Epithelial cell of prostate (primary cell): ENCODE data around the gene TRIM2.

Experiments
- DNase-seq: peaks from one replicate; pipeline ENCODE4 v3.0.0-alpha.2; 2011; ENCODE audit warnings: low read depth, low spot score
- H3K27ac ChIP-seq: fragments of 450-650 bp; 2 replicates; pipeline ENCODE4 v1.5.1; 2017; ENCODE audit warnings: mild to moderate bottlenecking

The TRIM2 gene

DNA sequence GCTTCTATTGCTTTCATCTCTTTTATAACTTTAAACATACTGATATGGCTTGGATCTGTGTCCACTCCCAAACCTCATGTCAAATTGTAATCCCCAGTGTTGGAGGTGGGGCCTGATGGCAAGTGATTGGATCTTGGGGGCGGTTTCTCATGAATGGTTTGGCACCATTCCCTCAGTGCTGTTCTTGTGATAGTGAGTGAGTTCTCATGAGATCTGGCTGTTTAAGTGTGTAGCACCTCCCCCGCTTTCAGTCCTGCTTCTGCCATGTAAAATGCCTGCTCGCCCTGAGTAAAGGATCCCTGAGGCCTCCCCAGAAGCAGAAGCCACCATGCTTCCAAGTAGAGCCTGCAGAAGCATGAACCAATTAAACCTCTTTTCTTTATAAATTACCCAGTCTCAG is 157.9 kb downstream of the TRIM2 start:
- no peak for DNase-seq
- H3K27ac ChIP-seq = no peak overlapping the region

DNA sequence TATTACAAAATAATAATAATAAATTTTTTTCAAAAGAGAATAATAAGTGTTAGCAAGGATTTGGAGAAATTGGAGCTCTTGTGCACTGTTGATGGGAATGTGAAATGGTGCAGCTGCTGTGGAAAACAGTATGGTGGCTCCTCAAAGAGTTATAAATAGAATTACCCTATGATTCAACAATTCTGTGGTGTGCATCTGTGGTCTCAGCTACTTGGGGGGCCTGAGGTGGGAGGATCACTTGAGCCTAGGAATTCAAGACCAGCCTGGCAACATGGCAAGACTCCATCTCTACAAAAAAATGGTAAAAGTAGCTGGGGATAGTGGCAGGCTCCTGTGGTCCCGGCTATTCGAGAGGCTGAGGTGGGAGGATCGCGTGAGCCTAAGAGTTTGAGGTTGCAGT is 159.8 kb downstream of the TRIM2 start:
- no peak overlapping the region for H3K27ac ChIP-seq

GRCh38 chr4:153365003-153365402 is 160.8 kb downstream of the TRIM2 start:
- no peak overlapping the region for H3K27ac ChIP-seq
- DNase-seq = no peak

More for the DNA sequence above, 159.8 kb downstream of the TRIM2 start:
- no peak for DNase-seq

DNA sequence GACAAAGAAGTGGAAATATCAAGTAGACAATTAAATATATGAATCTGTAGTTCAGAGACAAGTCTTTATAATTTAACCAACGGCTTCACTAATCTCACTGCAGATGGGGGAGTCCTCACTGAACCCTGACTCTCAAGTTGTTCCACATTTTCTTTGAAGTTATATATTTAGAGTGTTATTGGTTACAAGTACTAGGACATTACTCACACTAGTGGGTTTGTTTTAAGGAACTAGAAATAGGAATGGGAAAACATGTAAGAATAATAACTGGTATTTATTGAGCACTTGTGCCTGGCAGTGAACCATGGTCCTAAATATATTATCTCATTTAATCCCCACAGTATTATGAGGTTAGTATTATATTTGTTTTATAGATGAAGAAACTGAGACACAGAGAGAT is 162.2 kb downstream of the TRIM2 start:
- no peak overlapping the region for H3K27ac ChIP-seq
- DNase-seq = no peak

DNA sequence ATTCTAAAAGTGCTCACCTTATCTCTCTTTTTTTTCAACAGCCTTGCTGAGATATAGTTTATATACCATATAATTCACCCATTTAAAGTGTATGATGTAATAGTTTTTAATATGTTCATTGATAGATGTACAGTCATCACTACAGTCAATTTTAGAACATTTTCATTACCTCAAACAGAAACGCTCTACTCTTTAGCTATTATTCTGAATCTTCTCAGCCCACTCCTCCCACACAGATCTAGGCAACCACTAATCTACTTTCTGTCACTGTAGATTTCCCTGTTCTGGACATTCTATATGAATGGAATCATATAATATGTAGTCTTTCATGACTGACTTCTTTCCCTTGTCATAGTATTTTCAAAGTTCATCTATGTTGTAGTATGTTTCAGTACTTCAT is 162.8 kb downstream of the TRIM2 start:
- no peak for DNase-seq
- H3K27ac ChIP-seq = no peak overlapping the region

DNA sequence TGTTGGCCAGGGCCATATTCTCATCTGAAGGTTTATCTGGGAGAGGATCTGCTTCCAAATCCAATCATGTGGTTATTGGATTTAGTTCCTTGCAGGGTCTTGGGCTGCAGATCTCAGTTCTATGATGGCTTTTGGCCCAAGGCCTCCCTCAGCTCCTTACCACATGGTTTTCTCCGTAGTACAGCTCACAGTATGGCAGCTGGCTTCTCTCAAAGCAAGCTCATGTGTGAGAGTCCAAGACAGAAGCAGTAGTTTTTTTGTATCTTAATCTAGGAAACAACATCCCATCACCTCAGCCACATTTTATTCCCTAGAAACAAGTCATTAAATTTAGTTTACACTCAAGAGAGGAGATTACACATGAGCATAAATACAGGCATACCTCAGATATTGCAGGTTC is 164.8 kb downstream of the TRIM2 start:
- no peak for DNase-seq
- no peak overlapping the region for H3K27ac ChIP-seq

GRCh38 chr4:153371701-153372234 is 167.5 kb downstream of the TRIM2 start:
- no peak overlapping the region for H3K27ac ChIP-seq
- no peak for DNase-seq

DNA sequence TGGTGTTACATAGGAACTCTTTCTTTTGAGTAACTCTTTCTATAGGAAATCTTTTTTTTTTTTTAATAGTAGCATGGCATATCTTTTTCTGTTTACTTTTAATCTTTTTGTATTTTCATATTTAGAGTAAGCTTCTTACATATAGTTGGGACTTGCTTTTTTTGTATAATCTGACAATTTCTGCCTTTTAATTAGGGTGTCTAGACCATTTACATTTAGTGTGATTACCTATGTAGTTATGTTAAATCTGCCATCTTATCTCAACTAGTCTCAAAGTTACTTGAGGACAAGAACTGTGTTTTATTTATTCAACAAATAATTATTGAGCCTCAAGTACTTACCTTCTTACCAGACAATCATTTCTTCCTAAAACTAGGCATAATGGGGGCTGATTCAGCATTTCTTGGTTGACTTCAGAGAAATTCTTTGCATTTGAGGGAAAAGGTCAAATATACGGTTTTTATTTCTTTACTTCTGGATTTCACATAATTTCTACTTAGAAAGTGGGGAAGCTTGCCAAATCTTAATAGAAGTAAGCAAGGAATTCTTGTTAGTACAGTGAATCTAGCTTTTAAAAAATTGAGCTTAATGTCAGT is 168.8 kb downstream of the TRIM2 start:
- no peak for DNase-seq
- H3K27ac ChIP-seq = no peak overlapping the region

GRCh38 chr4:153374442-153374841 is 170.2 kb downstream of the TRIM2 start:
- no peak overlapping the region for H3K27ac ChIP-seq
- no peak for DNase-seq

GRCh38 chr4:153375303-153375702 is 171.1 kb downstream of the TRIM2 start:
- no peak overlapping the region for H3K27ac ChIP-seq
- DNase-seq = no peak

DNA sequence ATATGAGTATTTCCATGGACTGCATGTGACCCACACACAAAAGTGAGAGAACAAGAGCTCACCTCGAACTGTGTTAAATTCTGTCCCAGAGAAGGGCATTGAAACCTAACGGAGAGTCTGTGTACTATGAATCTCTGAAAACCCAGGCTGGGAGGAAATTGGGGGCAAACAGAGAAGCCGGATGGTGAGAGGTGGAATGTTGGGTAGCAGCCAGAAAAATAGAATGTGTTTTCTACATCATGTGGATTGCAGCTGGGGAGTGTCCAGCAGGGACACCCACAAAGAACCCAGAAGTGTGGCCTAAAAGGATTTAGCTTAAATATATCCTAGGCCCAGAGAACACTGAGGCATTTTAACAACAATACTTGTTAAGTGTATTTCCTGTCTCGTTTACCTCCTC is 178.9 kb downstream of the TRIM2 start:
- H3K27ac ChIP-seq = no peak overlapping the region
- no peak for DNase-seq

DNA sequence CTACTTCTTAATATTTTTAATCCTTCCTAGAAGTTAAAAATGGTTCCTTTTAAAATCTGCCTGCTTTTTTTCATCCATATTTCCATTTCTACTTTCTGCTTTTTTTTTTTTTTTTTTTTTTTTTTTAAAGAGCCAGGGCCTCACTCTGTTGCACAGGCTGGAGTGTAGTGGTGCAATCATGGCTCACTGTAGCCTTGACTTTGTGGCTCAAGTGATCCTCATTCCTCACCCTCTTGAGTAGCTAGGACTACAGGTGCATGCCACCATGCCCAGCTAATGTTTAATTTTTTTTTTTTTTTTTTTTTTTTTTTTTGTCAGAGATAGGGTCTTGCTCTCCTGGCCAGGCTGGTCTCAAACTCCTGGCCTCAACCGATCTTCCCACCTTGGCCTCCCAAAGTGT is 179.9 kb downstream of the TRIM2 start:
- H3K27ac ChIP-seq = no peak overlapping the region
- no peak for DNase-seq

DNA sequence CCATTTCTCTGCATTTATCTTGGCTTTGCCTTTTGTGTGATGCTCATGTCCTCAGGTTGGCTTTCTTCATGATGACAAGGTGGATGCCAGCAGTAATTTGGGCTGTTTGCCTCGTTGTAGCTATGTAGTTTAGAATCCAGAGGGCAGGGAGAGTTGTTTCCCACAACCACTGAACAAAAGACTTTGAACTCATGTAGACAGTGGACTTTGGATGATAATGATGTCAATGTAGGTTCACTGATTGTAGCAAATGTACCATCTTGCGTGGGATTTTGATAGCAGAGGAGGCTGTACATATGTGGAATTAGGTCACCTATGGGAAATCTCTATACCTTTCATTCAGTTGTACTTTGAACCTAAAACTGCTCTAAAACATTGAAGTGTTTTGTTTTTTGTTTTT is 181.5 kb downstream of the TRIM2 start:
- no peak for DNase-seq
- no peak overlapping the region for H3K27ac ChIP-seq

DNA sequence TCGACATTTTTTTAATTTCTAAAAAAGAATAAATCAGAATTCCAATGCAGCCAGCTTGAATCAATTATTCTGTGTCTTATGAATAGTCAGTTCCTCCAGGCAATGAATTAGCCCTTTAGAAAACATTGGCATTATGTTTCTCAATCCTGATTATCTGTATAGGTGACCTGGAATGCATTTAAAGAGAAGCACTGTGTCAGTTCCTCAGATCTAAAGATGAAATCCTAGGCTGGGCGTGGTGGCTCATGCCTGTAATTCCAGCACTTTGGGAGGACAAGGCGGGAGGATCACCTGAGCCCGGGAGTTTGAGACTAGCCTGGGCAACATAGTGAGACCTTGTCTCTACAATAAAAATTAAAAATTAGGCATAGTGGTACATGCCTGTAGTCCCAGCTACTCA is 183.7 kb downstream of the TRIM2 start:
- DNase-seq = no peak
- no peak overlapping the region for H3K27ac ChIP-seq
